SU-DHL-6 (cell line): ENCODE measurements around the gene BORCS8.
A peak's percentile ranks its signal among the peaks of the same experiment; 100 is the strongest.
"Not testable (repeated sequence)": the region's sequence is repeated elsewhere in the genome, so short reads cannot be mapped to it uniquely, and the experiment has no call there.

Source experiments
- H2AFZ ChIP-seq: fragments of 200-600 bp; sonication (generic); 2 replicates; pipeline ENCODE4 v1.6.1; 2014; ENCODE audit warnings: low read depth, mild to moderate bottlenecking, moderate library complexity, mixed read lengths, antibody characterized with exemption, low read length; ENCODE audit not compliant: severe bottlenecking
- H3F3A ChIP-seq: fragments of 200-600 bp; shearing (Covaris generic); 2 replicates; pipeline ENCODE4 v1.6.0; 2016; ENCODE audit warnings: antibody characterized with exemption, mild to moderate bottlenecking; ENCODE audit not compliant: insufficient read depth
- H3K27ac ChIP-seq: fragments of 200-600 bp; sonication (generic); 2 replicates; pipeline ENCODE4 v1.5.1; 2016; ENCODE audit warnings: low read depth, mild to moderate bottlenecking, low read length, moderate library complexity, mixed read lengths
- H3K27me3 ChIP-seq: fragments of 200-600 bp; sonication (generic), shearing (Covaris generic); 2 replicates; pipeline ENCODE4 v1.6.0; 2014; ENCODE audit warnings: mild to moderate bottlenecking, low read length
- H3K36me3 ChIP-seq: fragments of 200-600 bp; sonication (generic); 2 replicates; pipeline ENCODE4 v1.6.1; 2014; ENCODE audit warnings: mild to moderate bottlenecking, low read length, mixed read lengths
- H3K4me2 ChIP-seq: fragments of 300-600, 200-600 bp; shearing (Covaris generic), sonication (generic); 2 replicates; pipeline ENCODE4 v1.6.0; 2014; ENCODE audit warnings: low read length, low read depth, mild to moderate bottlenecking; ENCODE audit not compliant: poor library complexity, severe bottlenecking
- H3K4me3 ChIP-seq: fragments of 200-600 bp; sonication (generic); 2 replicates; pipeline ENCODE4 v1.5.1; 2014; ENCODE audit warnings: antibody characterized with exemption, low read length, mild to moderate bottlenecking, mixed read lengths; ENCODE audit not compliant: insufficient read depth, poor library complexity, severe bottlenecking
- H3K79me2 ChIP-seq: fragments of 200-600 bp; sonication (generic); 2 replicates; pipeline ENCODE4 v1.6.1; 2014; ENCODE audit warnings: mild to moderate bottlenecking, low read length, moderate library complexity; ENCODE audit not compliant: insufficient read depth
- H3K9ac ChIP-seq: fragments of 200-600 bp; sonication (generic); 2 replicates; pipeline ENCODE4 v1.7.0; 2014; ENCODE audit warnings: mild to moderate bottlenecking, low read length
- H3K9me2 ChIP-seq: fragments of 200-600 bp; sonication (generic); replicated peaks from 2 replicates; pipeline ENCODE4 v1.6.1; 2014; ENCODE audit warnings: low read length; ENCODE audit not compliant: insufficient read depth
- H3K9me3 ChIP-seq: fragments of 200-600 bp; sonication (generic); 2 replicates; pipeline ENCODE4 v1.6.1; 2014; ENCODE audit warnings: low read length, mixed read lengths; ENCODE audit not compliant: insufficient read depth
- H4K20me1 ChIP-seq: fragments of 200-600 bp; sonication (generic); 2 replicates; pipeline ENCODE4 v1.6.1; 2014; ENCODE audit warnings: low read depth, mild to moderate bottlenecking, antibody characterized with exemption, low read length, moderate library complexity, mixed read lengths
- EZH2phosphoT487 ChIP-seq: fragments of 200-600 bp; sonication (generic), shearing (Covaris generic); conservative IDR thresholded peaks from 2 replicates; pipeline ENCODE4 v1.6.1; 2018; ENCODE audit warnings: mild to moderate bottlenecking, antibody characterized with exemption, low read length, moderate library complexity, mixed read lengths
- TF ChIP-seq, protein P1 (sequence below): fragments of 200-600 bp; sonication (generic); IDR thresholded peaks from one replicate; pipeline ENCODE4 v1.5.1; 2017; ENCODE audit warnings: antibody characterized with exemption, mild to moderate bottlenecking, low read length, moderate library complexity; ENCODE audit not compliant: insufficient read depth, poor library complexity, severe bottlenecking

Gene BORCS8

DNA sequence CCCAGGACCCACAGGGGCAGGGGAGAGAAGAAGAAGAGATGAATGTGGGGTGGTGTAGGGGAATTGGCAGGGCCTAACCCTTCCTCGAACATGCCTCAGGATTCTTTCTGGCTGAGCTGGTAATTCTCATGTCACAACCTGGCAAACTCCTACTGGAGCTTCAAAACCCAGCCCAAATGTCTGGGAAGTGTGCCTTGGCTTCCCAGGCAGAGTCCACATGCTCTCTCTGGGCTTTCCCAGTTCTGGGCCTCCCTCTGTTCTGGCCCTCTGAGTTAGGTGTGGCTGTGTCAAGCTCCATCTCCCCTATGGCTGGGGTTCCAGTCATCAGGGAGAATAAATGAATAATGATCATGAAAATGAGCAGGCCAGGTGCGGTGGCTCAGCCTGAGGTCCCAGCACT lies 42.5 kb downstream of the BORCS8 start:
- peaks cover 73% of the 10 kb centered on the region for H3F3A ChIP-seq
- H4K20me1 ChIP-seq: no peaks in the 10 kb centered on the region; the same call in 1 of the 2 replicates
- TF ChIP-seq, protein P1, sequence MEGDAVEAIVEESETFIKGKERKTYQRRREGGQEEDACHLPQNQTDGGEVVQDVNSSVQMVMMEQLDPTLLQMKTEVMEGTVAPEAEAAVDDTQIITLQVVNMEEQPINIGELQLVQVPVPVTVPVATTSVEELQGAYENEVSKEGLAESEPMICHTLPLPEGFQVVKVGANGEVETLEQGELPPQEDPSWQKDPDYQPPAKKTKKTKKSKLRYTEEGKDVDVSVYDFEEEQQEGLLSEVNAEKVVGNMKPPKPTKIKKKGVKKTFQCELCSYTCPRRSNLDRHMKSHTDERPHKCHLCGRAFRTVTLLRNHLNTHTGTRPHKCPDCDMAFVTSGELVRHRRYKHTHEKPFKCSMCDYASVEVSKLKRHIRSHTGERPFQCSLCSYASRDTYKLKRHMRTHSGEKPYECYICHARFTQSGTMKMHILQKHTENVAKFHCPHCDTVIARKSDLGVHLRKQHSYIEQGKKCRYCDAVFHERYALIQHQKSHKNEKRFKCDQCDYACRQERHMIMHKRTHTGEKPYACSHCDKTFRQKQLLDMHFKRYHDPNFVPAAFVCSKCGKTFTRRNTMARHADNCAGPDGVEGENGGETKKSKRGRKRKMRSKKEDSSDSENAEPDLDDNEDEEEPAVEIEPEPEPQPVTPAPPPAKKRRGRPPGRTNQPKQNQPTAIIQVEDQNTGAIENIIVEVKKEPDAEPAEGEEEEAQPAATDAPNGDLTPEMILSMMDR: no peak
- TF ChIP-seq EZH2phosphoT487: no peak
- no peaks in the 10 kb centered on the region for H3K27me3 ChIP-seq
- no peak overlapping the region for H3K4me2 ChIP-seq
- H3K79me2 ChIP-seq: peaks cover 20% of the 10 kb centered on the region
- H3K9me2 ChIP-seq: no peaks in the 10 kb centered on the region
- no peak overlapping the region for H3K4me3 ChIP-seq
- H3K27ac ChIP-seq: peak overlapping the region; percentile 46
- no peak overlapping the region for H2AFZ ChIP-seq
- no peaks in the 10 kb centered on the region for H3K9me3 ChIP-seq
- no peak overlapping the region for H3K9ac ChIP-seq
- peaks cover 10% of the 10 kb centered on the region for H3K36me3 ChIP-seq

DNA sequence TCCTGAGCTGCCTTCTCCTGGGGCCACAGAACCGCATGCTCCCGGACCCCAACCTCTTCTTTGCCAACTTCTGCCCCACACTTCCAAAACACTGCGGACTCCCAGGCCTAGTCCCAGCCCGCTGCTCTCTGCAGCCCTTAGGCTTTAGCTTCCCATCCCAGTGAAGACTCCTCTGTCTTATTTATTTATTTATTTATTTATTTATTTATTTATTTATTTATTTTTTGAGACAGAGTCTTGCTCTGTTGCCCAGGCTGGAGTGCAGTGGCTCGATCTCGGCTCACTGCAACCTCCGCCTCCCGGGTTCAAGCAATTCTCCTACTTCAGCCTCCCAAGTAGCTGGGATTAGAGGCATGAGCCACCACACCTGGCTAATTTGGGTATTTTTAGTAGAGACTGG lies 43.4 kb downstream of the BORCS8 start:
- not testable (repeated sequence) for H3K4me3 ChIP-seq, H3K27ac ChIP-seq

GRCh38 chr19:19147344-19147743 lies 44.6 kb downstream of the BORCS8 start:
- no peaks in the 10 kb centered on the region for H3K27me3 ChIP-seq
- H4K20me1 ChIP-seq: no peaks in the 10 kb centered on the region; the same call in 1 of the 2 replicates
- H3K4me3 ChIP-seq: no peak overlapping the region
- no peaks in the 10 kb centered on the region for H3K9me3 ChIP-seq
- peaks cover 10% of the 10 kb centered on the region for H3K36me3 ChIP-seq
- no peak overlapping the region for H3K4me2 ChIP-seq
- no peak for TF ChIP-seq EZH2phosphoT487
- H3K9ac ChIP-seq: 0 out of 2 replicates have a peak overlapping the region, but pooled peaks have one; percentile 5
- H3K9me2 ChIP-seq: no peaks in the 10 kb centered on the region
- peaks cover 77% of the 10 kb centered on the region for H3F3A ChIP-seq
- H2AFZ ChIP-seq: no peak overlapping the region
- peaks cover 3% of the 10 kb centered on the region; the same call in 1 of the 2 replicates for H3K79me2 ChIP-seq
- peak overlapping the region; percentile 73 for H3K27ac ChIP-seq

More for the DNA sequence above, 43.4 kb downstream of the BORCS8 start:
- H3K9me2 ChIP-seq, H3K36me3 ChIP-seq, H4K20me1 ChIP-seq, H2AFZ ChIP-seq, H3K4me2 ChIP-seq, H3K9me3 ChIP-seq, H3K27me3 ChIP-seq, H3K9ac ChIP-seq: not testable (repeated sequence)
- peaks cover 77% of the 10 kb centered on the region for H3F3A ChIP-seq
- peaks cover 14% of the 10 kb centered on the region for H3K79me2 ChIP-seq

DNA sequence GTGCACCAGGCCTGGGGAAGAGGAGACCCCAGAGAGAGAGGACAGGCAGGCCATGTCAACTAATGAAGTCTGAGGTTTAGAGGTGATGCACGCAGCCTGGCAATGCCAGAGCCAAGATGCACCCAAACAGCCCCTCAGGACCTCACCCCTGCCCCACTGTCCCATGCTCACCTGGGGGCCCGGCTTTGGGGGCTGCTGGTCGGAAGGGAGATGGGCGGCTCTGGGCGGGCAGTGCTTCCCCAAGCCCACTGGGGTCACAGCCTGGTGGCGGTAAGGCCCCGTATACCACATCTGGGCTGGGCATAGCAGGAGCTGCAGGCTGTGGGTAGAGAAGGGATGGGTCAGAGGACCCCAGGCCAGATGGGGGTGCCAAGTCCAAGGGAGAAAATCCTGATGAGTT lies 45.1 kb downstream of the BORCS8 start:
- H3K9me2 ChIP-seq: no peaks in the 10 kb centered on the region
- H4K20me1 ChIP-seq: no peaks in the 10 kb centered on the region; the same call in 1 of the 2 replicates
- H3F3A ChIP-seq: peaks cover 82% of the 10 kb centered on the region
- H3K79me2 ChIP-seq: peaks cover 3% of the 10 kb centered on the region; the same call in 1 of the 2 replicates
- H2AFZ ChIP-seq: no peak overlapping the region
- no peaks in the 10 kb centered on the region for H3K9me3 ChIP-seq
- TF ChIP-seq, protein P1: no peak
- TF ChIP-seq EZH2phosphoT487: no peak
- peak overlapping the region; percentile 73 for H3K27ac ChIP-seq
- H3K4me2 ChIP-seq: peak overlapping the region; percentile 20
- peak overlapping the region; percentile 5; the same call in 1 of the 2 replicates for H3K9ac ChIP-seq
- no peak overlapping the region for H3K4me3 ChIP-seq
- H3K27me3 ChIP-seq: no peaks in the 10 kb centered on the region
- H3K36me3 ChIP-seq: peaks cover 10% of the 10 kb centered on the region
